Neural cell (in vitro differentiated cells): ENCODE measurements around the gene NDUFS7. TPM values are rescaled to one million over a fixed set of nuclear protein-coding genes. Genes with fewer than 3 reads are reported as not detected.
A peak's percentile ranks its signal among the peaks of the same experiment; 100 is the strongest.

Experiments used
- H2AFZ ChIP-seq: fragments of 200-600, 300-800 bp; sonication (generic), shearing (Covaris generic); 2 replicates; pipeline ENCODE4 v1.6.0; 2014; ENCODE audit warnings: low read depth, mild to moderate bottlenecking, antibody characterized with exemption, low read length, moderate library complexity
- H3F3A ChIP-seq: fragments of 200-600 bp; shearing (Covaris generic); 2 replicates; pipeline ENCODE4 v1.6.1; 2016; ENCODE audit warnings: mild to moderate bottlenecking, moderate library complexity, mixed read lengths, antibody characterized with exemption, low read length; ENCODE audit not compliant: insufficient read depth, poor library complexity, severe bottlenecking
- H3K27ac ChIP-seq: fragments of 200-600, 300-800 bp; sonication (generic), shearing (Covaris generic); 2 replicates; pipeline ENCODE4 v1.5.1; 2014; ENCODE audit warnings: mild to moderate bottlenecking, low read length, moderate library complexity
- H3K27me3 ChIP-seq: fragments of 300-800, 200-600 bp; sonication (generic), shearing (Covaris generic); 2 replicates; pipeline ENCODE4 v1.6.0; 2014; ENCODE audit warnings: mild to moderate bottlenecking, low read depth, low read length, moderate library complexity; ENCODE audit not compliant: insufficient read depth
- H3K36me3 ChIP-seq: fragments of 300-800, 200-600 bp; sonication (generic), shearing (Covaris generic); 2 replicates; pipeline ENCODE4 v1.5.1; 2014; ENCODE audit warnings: mild to moderate bottlenecking, antibody characterized with exemption, low read length, moderate library complexity; ENCODE audit not compliant: insufficient read depth
- H3K4me2 ChIP-seq: fragments of 300-800, 200-600 bp; sonication (generic), shearing (Covaris generic); 2 replicates; pipeline ENCODE4 v1.6.0; 2014; ENCODE audit warnings: mild to moderate bottlenecking, low read length
- H3K4me3 ChIP-seq: fragments of 300-800, 200-600 bp; sonication (generic), shearing (Covaris generic); 2 replicates; pipeline ENCODE4 v1.5.1; 2014; ENCODE audit warnings: mild to moderate bottlenecking, low read length, moderate library complexity
- H3K79me2 ChIP-seq: fragments of 200-600 bp; shearing (Covaris generic); replicated peaks from 2 replicates; pipeline ENCODE4 v1.6.0; 2014; ENCODE audit warnings: mild to moderate bottlenecking, low read length, moderate library complexity; ENCODE audit not compliant: insufficient read depth
- H3K9ac ChIP-seq: fragments of 300-800, 200-600 bp; sonication (generic), shearing (Covaris generic); 2 replicates; pipeline ENCODE4 v1.6.1; 2016; ENCODE audit warnings: mild to moderate bottlenecking, low read length, mixed read lengths
- H3K9me2 ChIP-seq: fragments of 200-600 bp; shearing (Covaris generic); 2 replicates; pipeline ENCODE4 v1.6.1; 2016; ENCODE audit warnings: mild to moderate bottlenecking, low read length, mixed read lengths; ENCODE audit not compliant: insufficient read depth
- H3K9me3 ChIP-seq: fragments of 200-600, 300-800 bp; sonication (generic), shearing (Covaris generic); 2 replicates; pipeline ENCODE4 v1.6.1; 2016; ENCODE audit warnings: mild to moderate bottlenecking, mixed run types, low read length, moderate library complexity, mixed read lengths
- H4K20me1 ChIP-seq: fragments of 200-600 bp; shearing (Covaris generic); 2 replicates; pipeline ENCODE4 v1.6.1; 2016; ENCODE audit warnings: mild to moderate bottlenecking, mixed run types; ENCODE audit not compliant: insufficient read depth
- CTCF ChIP-seq: fragments of 450-650 bp; IDR thresholded peaks from 2 replicates; pipeline ENCODE4 v1.5.1; 2014; ENCODE audit warnings: antibody characterized with exemption, mild to moderate bottlenecking, moderate library complexity; ENCODE audit not compliant: poor library complexity, severe bottlenecking
- EP300 ChIP-seq: fragments of 450-650 bp; conservative IDR thresholded peaks from 2 replicates; pipeline ENCODE4 v1.6.1; 2014; ENCODE audit warnings: antibody characterized with exemption, mild to moderate bottlenecking, moderate library complexity; ENCODE audit not compliant: poor library complexity, severe bottlenecking
- EZH2 ChIP-seq: fragments of 200-600, 300-800 bp; shearing (Covaris generic), sonication (generic); IDR thresholded peaks from 2 replicates; pipeline ENCODE4 v1.6.1; 2014; ENCODE audit warnings: antibody characterized with exemption, low read length, borderline replicate concordance, mild to moderate bottlenecking; ENCODE audit not compliant: insufficient read depth, poor library complexity, severe bottlenecking
- MXI1 ChIP-seq: fragments of 450-650 bp; conservative IDR thresholded peaks from 2 replicates; pipeline ENCODE4 v1.6.1; 2014; ENCODE audit warnings: antibody characterized with exemption, mild to moderate bottlenecking; ENCODE audit not compliant: poor library complexity, severe bottlenecking
- POLR2AphosphoS5 ChIP-seq: IDR thresholded peaks from 2 replicates; pipeline ENCODE4 v1.6.1; 2012
- RAD21 ChIP-seq: fragments of 450-650 bp; conservative IDR thresholded peaks from 2 replicates; pipeline ENCODE4 v1.6.1; 2014; ENCODE audit warnings: antibody characterized with exemption, mild to moderate bottlenecking, moderate library complexity
- SMC3 ChIP-seq: fragments of 450-650 bp; conservative IDR thresholded peaks from 2 replicates; pipeline ENCODE4 v1.6.1; 2014; ENCODE audit warnings: antibody characterized with exemption, mild to moderate bottlenecking, moderate library complexity; ENCODE audit not compliant: poor library complexity
- TAF1 ChIP-seq: IDR thresholded peaks from 2 replicates; pipeline ENCODE4 v1.6.1; 2012; ENCODE audit warnings: low read depth
- polyA plus RNA-seq: library from polyadenylated mRNA; depleted of rRNA; stranded (reverse); fragments of >200 nt; gene quantifications from 2 replicates; pipeline ENCODE4 v1.2.3, GENCODE V29; 2014
- TF ChIP-seq, protein P1 (sequence below): IDR thresholded peaks from 2 replicates; pipeline ENCODE4 v1.6.1; 2012; ENCODE audit warnings: borderline replicate concordance

NDUFS7 gene
- polyA plus RNA-seq, 1 donor from 2014 or later = 196 TPM

- H3K9ac ChIP-seq = no peak overlapping the region
- no peak overlapping the region for H3K27ac ChIP-seq
- no peaks in the 10 kb centered on the region for H3K9me3 ChIP-seq
- peaks cover 71% of the 10 kb centered on the region for H3K79me2 ChIP-seq
- H4K20me1 ChIP-seq = peaks cover 31% of the 10 kb centered on the region
- H2AFZ ChIP-seq = no peak overlapping the region
- TF ChIP-seq POLR2AphosphoS5 (no peak), MXI1 (no peak)
- no peaks in the 10 kb centered on the region for H3K27me3 ChIP-seq
- no peak overlapping the region for H3K4me2 ChIP-seq
- no peaks in the 10 kb centered on the region for H3F3A ChIP-seq
- H3K9me2 ChIP-seq = no peaks in the 10 kb centered on the region
- H3K36me3 ChIP-seq = no peaks in the 10 kb centered on the region
- no peak overlapping the region for H3K4me3 ChIP-seq
Measured at GRCh38 chr19:1410789-1411188, 27.1 kb downstream of the NDUFS7 start.

- TF ChIP-seq SMC3 (no peak), RAD21 (no peak), TAF1 (no peak), MXI1 (no peak), EZH2 (no peak), EP300 (no peak), CTCF (no peak), POLR2AphosphoS5 (no peak)
- TF ChIP-seq, protein P1, sequence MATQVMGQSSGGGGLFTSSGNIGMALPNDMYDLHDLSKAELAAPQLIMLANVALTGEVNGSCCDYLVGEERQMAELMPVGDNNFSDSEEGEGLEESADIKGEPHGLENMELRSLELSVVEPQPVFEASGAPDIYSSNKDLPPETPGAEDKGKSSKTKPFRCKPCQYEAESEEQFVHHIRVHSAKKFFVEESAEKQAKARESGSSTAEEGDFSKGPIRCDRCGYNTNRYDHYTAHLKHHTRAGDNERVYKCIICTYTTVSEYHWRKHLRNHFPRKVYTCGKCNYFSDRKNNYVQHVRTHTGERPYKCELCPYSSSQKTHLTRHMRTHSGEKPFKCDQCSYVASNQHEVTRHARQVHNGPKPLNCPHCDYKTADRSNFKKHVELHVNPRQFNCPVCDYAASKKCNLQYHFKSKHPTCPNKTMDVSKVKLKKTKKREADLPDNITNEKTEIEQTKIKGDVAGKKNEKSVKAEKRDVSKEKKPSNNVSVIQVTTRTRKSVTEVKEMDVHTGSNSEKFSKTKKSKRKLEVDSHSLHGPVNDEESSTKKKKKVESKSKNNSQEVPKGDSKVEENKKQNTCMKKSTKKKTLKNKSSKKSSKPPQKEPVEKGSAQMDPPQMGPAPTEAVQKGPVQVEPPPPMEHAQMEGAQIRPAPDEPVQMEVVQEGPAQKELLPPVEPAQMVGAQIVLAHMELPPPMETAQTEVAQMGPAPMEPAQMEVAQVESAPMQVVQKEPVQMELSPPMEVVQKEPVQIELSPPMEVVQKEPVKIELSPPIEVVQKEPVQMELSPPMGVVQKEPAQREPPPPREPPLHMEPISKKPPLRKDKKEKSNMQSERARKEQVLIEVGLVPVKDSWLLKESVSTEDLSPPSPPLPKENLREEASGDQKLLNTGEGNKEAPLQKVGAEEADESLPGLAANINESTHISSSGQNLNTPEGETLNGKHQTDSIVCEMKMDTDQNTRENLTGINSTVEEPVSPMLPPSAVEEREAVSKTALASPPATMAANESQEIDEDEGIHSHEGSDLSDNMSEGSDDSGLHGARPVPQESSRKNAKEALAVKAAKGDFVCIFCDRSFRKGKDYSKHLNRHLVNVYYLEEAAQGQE = no peak
- Histone ChIP-seq H3K36me3 (no peaks in the 10 kb centered on the region), H2AFZ (no peak overlapping the region), H3K9ac (peak overlapping the region; percentile 20), H3K9me3 (no peaks in the 10 kb centered on the region), H3K9me2 (no peaks in the 10 kb centered on the region), H4K20me1 (peaks cover 31% of the 10 kb centered on the region), H3F3A (no peaks in the 10 kb centered on the region), H3K79me2 (peaks cover 78% of the 10 kb centered on the region), H3K27me3 (no peaks in the 10 kb centered on the region), H3K27ac (no peak overlapping the region), H3K4me3 (no peak overlapping the region), H3K4me2 (no peak overlapping the region)
Measured at GRCh38 chr19:1411255-1412191, 27.8 kb downstream of the NDUFS7 start.
